Measurements from ENCODE around the gene TIGD3. TPM values are rescaled to one million over a fixed set of nuclear protein-coding genes. Genes with fewer than 3 reads are reported as not detected.
A peak's percentile ranks its signal among the peaks of the same experiment; 100 is the strongest.

The TIGD3 gene
- total RNA-seq, 1 experiment from 2014 or later = 1.3 TPM

- Histone ChIP-seq H3K4me2 (ENCODE audit: low read length) (no peak overlapping the region), H3K36me3 (ENCODE audit: low read depth, low read length) (no peaks in the 10 kb centered on the region), H3K4me3 (ENCODE audit: low read length) (no peak overlapping the region), H3K4me1 (ENCODE audit: insufficient read depth, low read length) (peaks cover 21% of the 10 kb centered on the region), H3K9me3 (ENCODE audit: low read length) (no peaks in the 10 kb centered on the region), H3K79me2 (ENCODE audit: low read length) (no peaks in the 10 kb centered on the region), H3F3A (ENCODE audit: low read length, unreplicated experiment) (no peaks in the 10 kb centered on the region), H3K27ac (ENCODE audit: low read length) (no peak overlapping the region), H4K20me1 (ENCODE audit: low read length) (no peaks in the 10 kb centered on the region), H2AFZ (ENCODE audit: low read length) (no peak overlapping the region), H3K27me3 (ENCODE audit: low read length) (no peaks in the 10 kb centered on the region), H3K9me2 (replicated peaks; ENCODE audit: low read length) (no peaks in the 10 kb centered on the region), H3K9ac (ENCODE audit: low read length) (no peak overlapping the region)
- no TSS peak for BruUV-seq (replicated peaks)
- ChIA-PET CTCF (no interaction called here), POLR2A (ENCODE audit: unreplicated experiment) (no interaction called here)
- ATAC-seq = no peak
- no peak for TF ChIP-seq EZH2 (IDR thresholded peaks at IDR 0.05; ENCODE audit: low read length, unreplicated experiment)
- no peak for TF ChIP-seq EZH2phosphoT487 (IDR thresholded peaks at IDR 0.05; ENCODE audit: borderline replicate concordance, low read length)
- no peak for TF ChIP-seq CTCF (conservative IDR thresholded peaks at IDR 0.05; ENCODE audit: low read depth, low read length)
- intact Hi-C loops (cut with micrococcal nuclease) = no loop called here
- DNase-seq = no peak
Observed at GRCh38 chr11:65307298-65308229, 47.0 kb upstream of the TIGD3 start.

GRCh38 chr11:65308281-65308891 lies 46.2 kb upstream of the TIGD3 start:
- H4K20me1 ChIP-seq (ENCODE audit: low read length) = no peaks in the 10 kb centered on the region
- ChIA-PET POLR2A (ENCODE audit: unreplicated experiment) (no interaction called here), CTCF (no interaction called here)
- H3K79me2 ChIP-seq (ENCODE audit: low read length) = no peaks in the 10 kb centered on the region
- DNase-seq (no peak), ATAC-seq (0 out of 2 replicates have a peak, but pooled peaks have one; percentile 6)
- H3K27ac ChIP-seq (ENCODE audit: low read length) = no peak overlapping the region
- no peaks in the 10 kb centered on the region for H3K9me3 ChIP-seq (ENCODE audit: low read length)
- no peak overlapping the region for H3K9ac ChIP-seq (ENCODE audit: low read length)
- no TSS peak for BruUV-seq (replicated peaks)
- H3K4me3 ChIP-seq (ENCODE audit: low read length) = no peak overlapping the region
- H3K27me3 ChIP-seq (ENCODE audit: low read length) = no peaks in the 10 kb centered on the region
- H3K9me2 ChIP-seq (replicated peaks; ENCODE audit: low read length) = no peaks in the 10 kb centered on the region
- intact Hi-C loops (cut with micrococcal nuclease) = no loop called here
- TF ChIP-seq CTCF (conservative IDR thresholded peaks at IDR 0.05; ENCODE audit: low read depth, low read length) (no peak), EZH2phosphoT487 (IDR thresholded peaks at IDR 0.05; ENCODE audit: borderline replicate concordance, low read length) (no peak), EZH2 (IDR thresholded peaks at IDR 0.05; ENCODE audit: low read length, unreplicated experiment) (no peak)
- H3F3A ChIP-seq (ENCODE audit: low read length, unreplicated experiment) = no peaks in the 10 kb centered on the region
- peaks cover 21% of the 10 kb centered on the region for H3K4me1 ChIP-seq (ENCODE audit: insufficient read depth, low read length)
- no peaks in the 10 kb centered on the region for H3K36me3 ChIP-seq (ENCODE audit: low read depth, low read length)
- no peak overlapping the region for H3K4me2 ChIP-seq (ENCODE audit: low read length)
- no peak overlapping the region for H2AFZ ChIP-seq (ENCODE audit: low read length)

GRCh38 chr11:65309006-65309405 lies 45.5 kb upstream of the TIGD3 start:
- BruUV-seq (replicated peaks) = no TSS peak
- CTCF ChIA-PET = no interaction called here
- no peak overlapping the region for H3K4me2 ChIP-seq (ENCODE audit: low read length)

More at GRCh38 chr11:65309006-65309405, 45.5 kb upstream of the TIGD3 start:
- H4K20me1 ChIP-seq (ENCODE audit: low read length) = no peaks in the 10 kb centered on the region
- no peak overlapping the region for H3K27ac ChIP-seq (ENCODE audit: low read length)
- no peak overlapping the region for H3K9ac ChIP-seq (ENCODE audit: low read length)
- POLR2A ChIA-PET (ENCODE audit: unreplicated experiment) = no interaction called here
- H3K4me1 ChIP-seq (ENCODE audit: insufficient read depth, low read length) = peaks cover 21% of the 10 kb centered on the region
- no peaks in the 10 kb centered on the region for H3K36me3 ChIP-seq (ENCODE audit: low read depth, low read length)
- no peaks in the 10 kb centered on the region for H3F3A ChIP-seq (ENCODE audit: low read length, unreplicated experiment)
- H3K4me3 ChIP-seq (ENCODE audit: low read length) = no peak overlapping the region
- H2AFZ ChIP-seq (ENCODE audit: low read length) = no peak overlapping the region
- TF ChIP-seq CTCF (conservative IDR thresholded peaks at IDR 0.05; ENCODE audit: low read depth, low read length) (no peak), EZH2 (IDR thresholded peaks at IDR 0.05; ENCODE audit: low read length, unreplicated experiment) (no peak), EZH2phosphoT487 (IDR thresholded peaks at IDR 0.05; ENCODE audit: borderline replicate concordance, low read length) (no peak)
- no peaks in the 10 kb centered on the region for H3K79me2 ChIP-seq (ENCODE audit: low read length)
- intact Hi-C loops (cut with micrococcal nuclease) = no loop called here
- H3K9me2 ChIP-seq (replicated peaks; ENCODE audit: low read length) = no peaks in the 10 kb centered on the region
- no peak for DNase-seq
- no peaks in the 10 kb centered on the region for H3K9me3 ChIP-seq (ENCODE audit: low read length)
- no peak for ATAC-seq
- H3K27me3 ChIP-seq (ENCODE audit: low read length) = no peaks in the 10 kb centered on the region
